Occipital lobe (tissue), 3 donors: Measurements from ENCODE around the gene TMEM150A. TPM values are rescaled to one million over a fixed set of nuclear protein-coding genes. Genes with fewer than 3 reads are reported as not detected.
"Not testable (repeated sequence)": the region's sequence is repeated elsewhere in the genome, so short reads cannot be mapped to it uniquely, and the experiment has no call there.

ENCODE experiments used
- DNase-seq: peaks from one replicate; lab custom pipeline; 2025; lab: John Stamatoyannopoulos, UW
- small RNA-seq: library from RNA; depleted of rRNA; stranded (forward); fragments of <200 nt; gene quantifications from one replicate; pipeline ENCODE3, GENCODE V24; 2014
- total RNA-seq: library from RNA; depleted of rRNA; stranded (reverse); fragments of >200 nt; gene quantifications from one replicate; pipeline ENCODE4 v1.2.3, GENCODE V29; 2014

TMEM150A gene
- total RNA-seq, 1 donor from 2014 or later: 4.8 TPM

GRCh38 chr2:85575739-85576138 is 26.8 kb downstream of the TMEM150A start:
- DNase-seq: no peak

- no peak for DNase-seq
Measured at GRCh38 chr2:85566265-85566664, 36.2 kb downstream of the TMEM150A start.

- DNase-seq: no peak
Measured at GRCh38 chr2:85564144-85564563, 38.3 kb downstream of the TMEM150A start.

GRCh38 chr2:85561280-85562212 is 41.0 kb downstream of the TMEM150A start, which contains the start of gene GGCX:
GGCX (minus strand) TSS chr2:85561493; CDS start chr2:85561428, 65 bp downstream.
- DNase-seq: peak; percentile 89

- DNase-seq: no peak
Measured at GRCh38 chr2:85560812-85561279, 41.7 kb downstream of the TMEM150A start.

GRCh38 chr2:85560403-85560726 is 42.1 kb downstream of the TMEM150A start:
- not testable (repeated sequence) for DNase-seq

- no peak for DNase-seq
Measured at GRCh38 chr2:85558160-85558559, 44.3 kb downstream of the TMEM150A start.

GRCh38 chr2:85557130-85557529 is 45.4 kb downstream of the TMEM150A start:
- no peak for DNase-seq

GRCh38 chr2:85554980-85555612 is 47.4 kb downstream of the TMEM150A start:
- no peak for DNase-seq

GRCh38 chr2:85553184-85553583 is 49.3 kb downstream of the TMEM150A start:
- no peak for DNase-seq

- DNase-seq: peak; percentile 77
Measured at GRCh38 chr2:85551698-85552678, 50.5 kb downstream of the TMEM150A start.

- DNase-seq: no peak
Measured at GRCh38 chr2:85550486-85550885, 52.0 kb downstream of the TMEM150A start.

- no peak for DNase-seq
Measured at GRCh38 chr2:85549826-85550225, 52.7 kb downstream of the TMEM150A start.

- no peak for DNase-seq
Measured at GRCh38 chr2:85549095-85549494, 53.4 kb downstream of the TMEM150A start.

- no peak for DNase-seq
Measured at GRCh38 chr2:85548608-85548900, 53.9 kb downstream of the TMEM150A start.

Small RNA genes within 50 kb of the gene (small RNA-seq; reads per million reads assigned to genes)
- not detected for gene RN7SL126P

Other genes with a start within 250 kb of the TMEM150A start
- 14.5 TPM for gene RETSAT, start 248.2 kb downstream of the TMEM150A start, total RNA-seq
- 16.8 TPM for gene ELMOD3, start 247.9 kb downstream of the TMEM150A start, total RNA-seq
- gene CAPG, start 192.3 kb downstream of the TMEM150A start, total RNA-seq: 11.1 TPM
- gene SH2D6, start 184.0 kb downstream of the TMEM150A start, total RNA-seq: 0.47 TPM
- gene MAT2A, start 63.5 kb downstream of the TMEM150A start, total RNA-seq: 95.1 TPM
- gene GGCX, start 41.2 kb downstream of the TMEM150A start, total RNA-seq: 32.6 TPM
- gene VAMP8, start 25.1 kb downstream of the TMEM150A start, total RNA-seq: 0.94 TPM
- gene VAMP5, start 18.3 kb downstream of the TMEM150A start, total RNA-seq: 3.6 TPM
- 38.8 TPM for gene RNF181, start 7.0 kb downstream of the TMEM150A start, total RNA-seq
- 27.8 TPM for gene C2orf68, start 9.4 kb upstream of the TMEM150A start, total RNA-seq
- gene USP39, start 13.5 kb upstream of the TMEM150A start, total RNA-seq: 32.8 TPM
- 0.16 TPM for gene SFTPB, start 65.5 kb upstream of the TMEM150A start, total RNA-seq
- not detected for gene GNLY, start 91.7 kb upstream of the TMEM150A start, total RNA-seq
- gene ATOH8, start 151.3 kb upstream of the TMEM150A start, total RNA-seq: 3.0 TPM